Myocyte (in vitro differentiated cells): ENCODE data around the gene AFTPH. TPM values are rescaled to one million over a fixed set of nuclear protein-coding genes. Genes with fewer than 3 reads are reported as not detected.
"Not testable (repeated sequence)": the region's sequence is repeated elsewhere in the genome, so short reads cannot be mapped to it uniquely, and the experiment has no call there.

Source experiments
- DNase-seq: peaks from one replicate; pipeline ENCODE4 v3.0.0-alpha.2; 2012; ENCODE audit warnings: low read depth
- total RNA-seq: library from RNA; depleted of rRNA; stranded (reverse); fragments of >200 nt; gene quantifications from 2 replicates; pipeline ENCODE4 v1.2.3, GENCODE V29; 2014

Gene AFTPH
- total RNA-seq, 1 donor from 2014 or later, result 13.2 TPM

- DNase-seq, result no peak
These were observed 25.7 kb upstream of the AFTPH start for GRCh38 chr2:64498438-64498837.

DNA sequence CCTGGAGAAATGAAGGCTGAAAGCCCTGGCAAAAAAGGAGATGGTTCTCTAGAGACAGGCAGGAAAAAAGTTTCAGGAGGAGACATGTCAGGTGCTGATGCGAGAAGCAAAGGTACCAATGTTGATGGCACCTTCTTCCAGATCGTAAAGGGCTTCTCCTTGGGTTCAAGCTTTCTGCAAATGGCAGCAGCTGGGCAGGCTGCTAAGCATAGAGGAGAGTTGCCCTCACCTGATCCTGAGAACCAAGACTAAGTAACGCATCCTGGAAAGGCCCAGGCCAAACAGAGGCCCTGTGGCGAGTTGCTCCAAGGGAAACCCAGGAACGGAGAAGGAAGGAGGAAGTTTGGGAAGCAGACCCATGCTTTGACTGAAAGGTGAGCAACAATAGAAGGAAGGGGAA lies 23.6 kb upstream of the AFTPH start:
- no peak for DNase-seq

GRCh38 chr2:64501946-64502345 lies 22.2 kb upstream of the AFTPH start:
- DNase-seq, result no peak

- no peak for DNase-seq
These were observed 21.3 kb upstream of the AFTPH start for GRCh38 chr2:64502860-64503259.

DNA sequence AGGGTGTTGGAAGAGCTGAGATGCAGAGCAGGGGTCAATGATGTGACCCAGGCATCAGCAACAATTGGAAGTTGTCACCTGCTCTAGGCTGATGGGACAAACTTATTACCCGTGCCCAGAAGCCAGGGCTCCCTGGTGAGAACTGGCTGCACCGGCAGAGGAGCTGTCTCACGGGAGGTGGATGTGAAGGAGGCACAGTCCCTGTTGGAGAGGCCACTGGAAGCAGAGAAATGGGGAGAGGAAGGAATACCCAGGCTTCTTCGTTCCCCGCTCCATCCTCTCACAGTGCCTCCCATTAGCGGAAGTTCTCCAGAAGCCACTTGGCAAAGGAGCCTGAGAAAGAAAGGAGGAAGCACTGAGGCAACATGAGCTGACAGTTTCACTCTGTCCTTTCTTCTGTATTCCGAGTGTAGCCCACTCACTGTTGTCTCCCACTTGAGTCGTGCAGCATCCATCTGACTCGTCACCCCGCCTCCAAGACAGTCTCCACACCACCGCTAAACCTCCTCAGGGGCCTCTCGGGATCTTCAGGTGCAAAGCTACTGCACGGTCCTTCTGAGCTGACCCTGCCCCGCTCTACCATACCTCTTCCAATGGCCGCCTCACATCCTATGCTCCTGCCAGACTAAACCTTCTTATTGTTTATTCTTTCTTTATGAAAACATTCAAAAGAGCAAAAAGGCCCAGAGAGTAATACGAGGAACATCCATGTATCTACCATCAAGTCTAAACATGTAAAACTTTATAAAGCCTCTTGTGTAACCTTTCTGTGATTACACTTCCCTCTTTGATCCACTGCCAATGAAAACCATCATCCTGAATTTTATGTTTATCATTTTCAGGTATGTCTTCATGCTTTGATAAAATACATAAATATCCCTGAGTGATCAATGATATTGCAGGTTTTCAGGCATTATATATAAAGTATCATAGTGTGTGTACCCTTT lies 19.1 kb upstream of the AFTPH start:
- DNase-seq, result no peak

DNA sequence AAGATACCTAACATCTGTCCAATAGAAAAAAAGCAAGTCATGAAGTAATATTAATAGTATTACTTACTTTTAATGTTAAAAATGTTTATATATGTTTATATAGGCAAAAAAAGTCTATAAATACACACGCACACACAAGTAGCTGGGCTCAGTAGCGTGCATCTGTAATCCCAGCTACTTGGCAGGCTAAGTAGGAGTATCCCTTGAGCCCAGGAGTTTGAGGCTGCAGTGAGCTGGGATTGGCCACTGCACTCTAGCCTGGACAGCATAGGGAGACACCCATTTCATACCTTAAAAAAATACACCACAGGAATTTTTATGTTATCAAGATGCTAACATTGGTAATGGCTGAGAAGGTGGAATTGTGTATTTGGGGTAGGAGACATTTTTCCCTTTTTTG lies 17.4 kb upstream of the AFTPH start:
- DNase-seq, result no peak

- DNase-seq, result no peak
These were observed 10.1 kb upstream of the AFTPH start for GRCh38 chr2:64514008-64514407.

- DNase-seq, result no peak
These were observed 9.0 kb upstream of the AFTPH start for GRCh38 chr2:64515086-64515485.

GRCh38 chr2:64516651-64517510 lies 7.2 kb upstream of the AFTPH start:
- no peak for DNase-seq

DNA sequence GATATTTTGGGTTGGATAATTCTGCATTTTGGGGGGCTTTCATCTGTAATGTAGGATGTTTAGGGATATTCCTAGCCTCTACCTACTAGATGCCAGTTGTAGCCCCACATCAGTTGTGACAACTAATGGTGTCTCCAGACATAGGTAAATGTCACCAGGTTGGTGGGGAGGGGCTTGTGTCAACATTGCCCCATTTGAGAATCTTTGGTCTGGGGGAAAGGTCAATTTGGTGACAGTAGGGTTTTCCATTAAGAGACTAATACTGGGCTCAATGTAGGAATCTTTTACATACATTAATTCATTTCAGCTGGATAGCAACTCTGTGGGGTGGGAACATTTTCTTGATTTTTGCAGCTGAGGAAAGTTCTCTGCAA lies 6.6 kb upstream of the AFTPH start:
- DNase-seq, result no peak

- DNase-seq, result peak; percentile 83
These were observed 1.2 kb upstream of the AFTPH start for GRCh38 chr2:64522843-64523428.

GRCh38 chr2:64524604-64525316 lies 632 bp downstream of the AFTPH start:
- peak; percentile 35 for DNase-seq

GRCh38 chr2:64525317-64525613 lies 1.1 kb downstream of the AFTPH start:
- no peak for DNase-seq

- no peak for DNase-seq
These were observed 1.9 kb downstream of the AFTPH start for GRCh38 chr2:64526034-64526433.

- DNase-seq, result not testable (repeated sequence)
These were observed 6.8 kb downstream of the AFTPH start for GRCh38 chr2:64530946-64531345.

GRCh38 chr2:64532030-64532429 lies 7.9 kb downstream of the AFTPH start:
- no peak for DNase-seq

GRCh38 chr2:64533882-64534281 lies 9.8 kb downstream of the AFTPH start:
- no peak for DNase-seq

GRCh38 chr2:64534363-64534762 lies 10.2 kb downstream of the AFTPH start:
- no peak for DNase-seq

DNA sequence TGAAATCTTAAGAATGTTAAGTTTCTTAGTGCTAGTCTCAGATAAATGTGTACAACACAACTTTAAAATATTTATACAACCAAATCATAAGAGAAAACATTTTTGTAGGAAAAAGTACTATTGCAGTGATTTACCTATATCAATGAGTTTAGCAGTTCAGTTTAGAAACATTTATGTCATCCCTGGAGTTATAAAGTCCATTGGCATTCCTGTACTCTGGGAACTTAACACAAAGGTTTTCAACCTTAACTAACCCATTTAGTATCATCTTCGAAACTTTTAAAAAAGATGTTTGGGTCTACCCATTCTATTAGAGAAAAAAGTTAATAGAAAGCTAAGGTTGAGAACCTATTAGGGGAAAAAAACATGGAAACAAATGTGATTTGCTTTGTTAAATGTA lies 10.9 kb downstream of the AFTPH start:
- no peak for DNase-seq

GRCh38 chr2:64537991-64538390 lies 13.9 kb downstream of the AFTPH start:
- no peak for DNase-seq

DNA sequence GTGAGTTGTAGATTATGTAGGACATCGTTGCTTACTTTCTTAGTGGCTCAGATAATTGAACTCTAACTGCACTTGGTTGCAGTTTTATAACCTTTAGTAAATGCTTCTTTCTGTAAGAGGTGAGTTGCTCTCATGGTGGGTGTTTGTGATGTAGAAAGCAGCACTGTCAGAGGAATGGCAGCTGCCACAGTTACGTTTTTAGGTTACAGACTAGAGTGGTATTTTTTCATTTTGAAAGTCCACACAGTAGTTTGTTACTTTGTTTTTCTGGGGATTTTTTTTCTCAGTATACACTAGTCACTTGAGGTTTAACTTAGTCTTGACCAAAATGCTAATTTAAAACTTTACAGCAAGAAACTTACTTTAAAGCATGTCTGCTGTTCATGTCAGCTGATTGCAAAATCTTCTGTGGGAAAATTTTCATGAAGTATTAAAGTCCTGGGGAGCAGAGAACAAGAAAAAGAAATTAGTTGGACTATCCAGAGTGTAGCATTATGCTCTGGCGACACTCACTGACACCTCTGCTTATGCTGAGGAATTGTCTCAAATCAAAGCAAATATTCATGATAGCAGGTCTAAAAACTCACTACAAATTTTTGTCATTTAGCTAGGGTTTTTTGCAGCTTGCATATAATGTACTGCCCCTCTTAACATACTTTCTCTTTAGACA lies 14.8 kb downstream of the AFTPH start:
- DNase-seq, result no peak
